IPS DF 4.7 (cell line): ENCODE data around the gene KCNA1.

Experiments used
- DNase-seq: peaks from one replicate; pipeline ENCODE4 v3.0.0-alpha.2; 2013; ENCODE audit warnings: low spot score; ENCODE audit errors: extremely low read depth

Gene KCNA1

GRCh38 chr12:4958697-4959375 lies 49.1 kb downstream of the KCNA1 start:
- no peak for DNase-seq

GRCh38 chr12:4959381-4959780 lies 49.7 kb downstream of the KCNA1 start:
- no peak for DNase-seq

GRCh38 chr12:4960030-4960429 lies 50.3 kb downstream of the KCNA1 start:
- DNase-seq, result no peak

GRCh38 chr12:4960547-4960946 lies 50.8 kb downstream of the KCNA1 start:
- no peak for DNase-seq

GRCh38 chr12:4961311-4961710 lies 51.6 kb downstream of the KCNA1 start:
- no peak for DNase-seq

- DNase-seq, result no peak
Observed at GRCh38 chr12:4962539-4963486, 53.1 kb downstream of the KCNA1 start.
